ENCODE measurements around the gene FBXO31. TPM values are rescaled to one million over a fixed set of nuclear protein-coding genes. Genes with fewer than 3 reads are reported as not detected.

FBXO31 gene
- total RNA-seq, 4 donors from 2014 or later, result 39.9 to 89.3 (median 53.6) TPM

- TF ChIP-seq EP300 (IDR thresholded peaks at IDR 0.05) (no peak), CTCF (IDR thresholded peaks at IDR 0.05) (no peak)
- 94% methylated on average over 4 of the region's 4 CpGs for WGBS
- H3K9me3 ChIP-seq, result no peaks in the 10 kb centered on the region
- no peaks in the 10 kb centered on the region for H3K27me3 ChIP-seq
- H3K27ac ChIP-seq, result no peak overlapping the region
- H3K4me1 ChIP-seq, result peaks cover 38% of the 10 kb centered on the region
- no peak overlapping the region for H3K4me3 ChIP-seq
- DNase-seq (ENCODE audit: low spot score in 2 of 2), result no peak
- no peaks in the 10 kb centered on the region for H3K36me3 ChIP-seq
These were observed 11.3 kb downstream of the FBXO31 start for GRCh38 chr16:87372305-87372704.

- Histone ChIP-seq H3K27me3 (no peaks in the 10 kb centered on the region), H3K4me3 (no peak overlapping the region), H3K4me1 (peaks cover 33% of the 10 kb centered on the region), H3K9me3 (no peaks in the 10 kb centered on the region), H3K36me3 (no peaks in the 10 kb centered on the region), H3K27ac (no peak overlapping the region)
- WGBS, result 86% methylated on average over 20 of the region's 20 CpGs
- DNase-seq (ENCODE audit: low spot score in 2 of 2), result no peak
- TF ChIP-seq POLR2A (IDR thresholded peaks at IDR 0.05), result no peak
- no peak for TF ChIP-seq POLR2AphosphoS5 (IDR thresholded peaks at IDR 0.05)
- no peak for TF ChIP-seq CTCF (IDR thresholded peaks at IDR 0.05)
- TF ChIP-seq EP300 (IDR thresholded peaks at IDR 0.05), result no peak
These were observed 12.2 kb downstream of the FBXO31 start for GRCh38 chr16:87371261-87371866.

- 68% methylated on average over 16 of the region's 16 CpGs for WGBS
- no peak overlapping the region for H3K4me3 ChIP-seq
- H3K36me3 ChIP-seq, result peaks cover 7% of the 10 kb centered on the region
- no peaks in the 10 kb centered on the region for H3K9me3 ChIP-seq
- no peak overlapping the region for H3K27ac ChIP-seq
- no peaks in the 10 kb centered on the region for H3K27me3 ChIP-seq
- DNase-seq (ENCODE audit: low spot score in 2 of 2), result no peak
- H3K4me1 ChIP-seq, result peaks cover 20% of the 10 kb centered on the region
- TF ChIP-seq EP300 (IDR thresholded peaks at IDR 0.05) (no peak), CTCF (IDR thresholded peaks at IDR 0.05) (no peak), POLR2AphosphoS5 (IDR thresholded peaks at IDR 0.05) (no peak), POLR2A (IDR thresholded peaks at IDR 0.05) (no peak)
These were observed 13.5 kb downstream of the FBXO31 start for GRCh38 chr16:87369796-87370719.

- Histone ChIP-seq H3K4me1 (peaks cover 18% of the 10 kb centered on the region), H3K9me3 (no peaks in the 10 kb centered on the region), H3K27ac (no peak overlapping the region), H3K27me3 (no peaks in the 10 kb centered on the region), H3K36me3 (peaks cover 7% of the 10 kb centered on the region), H3K4me3 (no peak overlapping the region)
- no peak for TF ChIP-seq EP300 (IDR thresholded peaks at IDR 0.05)
- no peak for TF ChIP-seq CTCF (IDR thresholded peaks at IDR 0.05)
- TF ChIP-seq POLR2AphosphoS5 (IDR thresholded peaks at IDR 0.05), result no peak
- no peak for TF ChIP-seq POLR2A (IDR thresholded peaks at IDR 0.05)
- 89% methylated on average over 14 of the region's 14 CpGs for WGBS
- DNase-seq (ENCODE audit: low spot score in 2 of 2), result no peak
These were observed 14.3 kb downstream of the FBXO31 start for GRCh38 chr16:87369117-87369765.
